HepG2 (cell line): ENCODE data around the gene SP5. TPM values are rescaled to one million over a fixed set of nuclear protein-coding genes. Genes with fewer than 3 reads are reported as not detected.

Experiments
- ATF5 ChIP-seq: sonication (generic); formaldehyde crosslinking; IDR thresholded peaks from 2 replicates; pipeline ENCODE4 v1.4.0; 2020; ENCODE audit warnings: mild to moderate bottlenecking, low read depth, missing genetic modification reagents
- CHCHD3 ChIP-seq: sonication (generic); formaldehyde crosslinking; IDR thresholded peaks from 2 replicates; pipeline ENCODE4 v1.8.0; 2022; ENCODE audit warnings: mild to moderate bottlenecking, missing genetic modification reagents, moderate library complexity
- CHD2 ChIP-seq: IDR thresholded peaks from 2 replicates; pipeline ENCODE4 v1.6.1; 2011; ENCODE audit warnings: low read depth, low read length, improper control_type of control experiment
- FOXA3 ChIP-seq: IDR thresholded peaks from 2 replicates; pipeline ENCODE4 v1.6.1; 2016; ENCODE audit warnings: missing genetic modification reagents, missing compliant biosample characterization
- FOXC1 ChIP-seq: sonication (generic); formaldehyde crosslinking; IDR thresholded peaks from 2 replicates; pipeline ENCODE4 v1.8.0; 2022; ENCODE audit warnings: mild to moderate bottlenecking, missing genetic modification reagents, borderline replicate concordance
- HOXA9 ChIP-seq: sonication (generic); formaldehyde crosslinking; IDR thresholded peaks from 2 replicates; pipeline ENCODE4 v1.8.1; 2022; ENCODE audit warnings: missing genetic modification reagents, mild to moderate bottlenecking, moderate library complexity, borderline replicate concordance
- KIAA2018 ChIP-seq: sonication (generic); formaldehyde crosslinking; IDR thresholded peaks from 2 replicates; pipeline ENCODE4 v1.5.0; 2020; ENCODE audit warnings: mild to moderate bottlenecking, missing genetic modification reagents, borderline replicate concordance
- MAFF ChIP-seq: IDR thresholded peaks from 2 replicates; pipeline ENCODE4 v1.6.1; 2011; ENCODE audit warnings: low read depth, low read length, improper control_type of control experiment
- REST ChIP-seq, 2 experiments: IDR thresholded peaks; 2 replicates each; pipeline ENCODE4 v1.6.1; 2011 to 2012; ENCODE audit warnings: low read length in 2 of 2, borderline replicate concordance in 1 of 2, low read depth in 1 of 2, mild to moderate bottlenecking in 1 of 2, moderate library complexity in 1 of 2
- ZKSCAN8 ChIP-seq: IDR thresholded peaks from 2 replicates; pipeline ENCODE4 v1.6.1; 2016; ENCODE audit warnings: borderline replicate concordance, missing genetic modification reagents, missing compliant biosample characterization
- ZNF766 ChIP-seq: sonication (generic); formaldehyde crosslinking; IDR thresholded peaks from 2 replicates; pipeline ENCODE4 v1.5.0; 2020; ENCODE audit warnings: missing genetic modification reagents, borderline replicate concordance
- ZNF784 ChIP-seq: sonication (generic); formaldehyde crosslinking; IDR thresholded peaks from 2 replicates; pipeline ENCODE4 v1.5.1; 2020; ENCODE audit warnings: missing genetic modification reagents, mild to moderate bottlenecking, borderline replicate concordance
- polyA plus RNA-seq, 8 experiments: library from polyadenylated mRNA; depleted of rRNA in 3 of 8; stranded (reverse) in 7 of 8; unstranded in 1 of 8; fragments of >200 nt; fragmentation: Illumina TruSeq in 4 of 8; extraction: Trizol in 4 of 8; gene quantifications; 2 replicates each; pipeline versions ENCODE4 v1.2.1 to v1.2.3, GENCODE V29; 2011 to 2016; ENCODE audit warnings: low read depth in 4 of 8, missing spikeins in 1 of 8, mixed read lengths in 1 of 8; ENCODE audit not compliant: insufficient read depth in 1 of 8
- total RNA-seq, 5 experiments: library from RNA; depleted of rRNA; stranded (reverse); fragments of >200 nt; fragmentation: Illumina TruSeq; extraction: Trizol; gene quantifications; 2 replicates each; pipeline ENCODE4 v1.2.3, GENCODE V29; 2016; ENCODE audit warnings: low read depth in 1 of 5

Gene SP5
- total and polyA plus RNA-seq, 2 of the 13 experiments (the other 11 are each of a cell fraction or from before 2014, with no cell fraction given), result 50.8 to 119 TPM

GRCh38 chr2:170713543-170714380 lies 1.4 kb upstream of the SP5 start (continued):
- no peak for TF ChIP-seq REST (IDR thresholded peaks at IDR 0.05; ENCODE audit: borderline replicate concordance in 1 of 2, low read depth in 1 of 2, low read length in 2 of 2)
- TF ChIP-seq ZNF784, result no peak
- TF ChIP-seq CHD2, result peak; percentile 78
- peak; percentile 94 for TF ChIP-seq HOXA9 (CRISPR knock-in tag)
- no peak for TF ChIP-seq ZKSCAN8 (CRISPR knock-in tag)
- TF ChIP-seq FOXA3 (CRISPR knock-in tag), result no peak
- peak; percentile 72; the same call in 1 of the 2 replicates for TF ChIP-seq FOXC1 (CRISPR knock-in tag)
- no peak for TF ChIP-seq KIAA2018 (CRISPR knock-in tag)
- TF ChIP-seq MAFF, result no peak
- TF ChIP-seq ATF5, result no peak
- TF ChIP-seq CHCHD3 (CRISPR knock-in tag), result peak; percentile 80; the same call in 1 of the 2 replicates
- TF ChIP-seq ZNF766 (CRISPR knock-in tag), result 0 out of 2 replicates have a peak, but pooled peaks have one; percentile 27
